ENCODE measurements around the gene LHFPL3. TPM values are rescaled to one million over a fixed set of nuclear protein-coding genes. Genes with fewer than 3 reads are reported as not detected.

Gene LHFPL3
- total RNA-seq, 1 experiment from 2014 or later = not detected

GRCh38 chr7:104357166-104357565 lies 28.8 kb downstream of the LHFPL3 start:
- intact Hi-C loops (cut with micrococcal nuclease; ENCODE audit: unreplicated experiment) = no loop called here
- no peak for DNase-seq (ENCODE audit: low spot score)
- no peak for TF ChIP-seq CTCF (conservative IDR thresholded peaks at IDR 0.05; ENCODE audit: low read depth, low read length)
- no peak for TF ChIP-seq EZH2 (IDR thresholded peaks at IDR 0.05; ENCODE audit: borderline replicate concordance, low read depth, low read length, poor library complexity, severe bottlenecking)
- no peak overlapping the region for H3K4me3 ChIP-seq (ENCODE audit: low read depth, low read length, poor library complexity, severe bottlenecking)
- ChIA-PET CTCF (no interaction called here), POLR2A (ENCODE audit: low non-redundant PET) (no interaction called here)
- H3K9me3 ChIP-seq (ENCODE audit: low read depth, low read length, poor library complexity, severe bottlenecking) = no peaks in the 10 kb centered on the region
- H3K4me1 ChIP-seq (ENCODE audit: insufficient read depth, low read length, poor library complexity, severe bottlenecking) = no peaks in the 10 kb centered on the region
- H3K36me3 ChIP-seq (ENCODE audit: insufficient read depth, low read length, poor library complexity, severe bottlenecking) = no peaks in the 10 kb centered on the region
- no peak overlapping the region for H3K27ac ChIP-seq (ENCODE audit: low read depth, low read length, poor library complexity, severe bottlenecking)
- BruUV-seq (replicated peaks) = no TSS peak
- peaks cover 60% of the 10 kb centered on the region for H3K27me3 ChIP-seq (replicated peaks; ENCODE audit: insufficient read depth, low read depth, low read length, poor library complexity)

GRCh38 chr7:104358446-104359132 lies 30.2 kb downstream of the LHFPL3 start:
- H3K36me3 ChIP-seq (ENCODE audit: insufficient read depth, low read length, poor library complexity, severe bottlenecking) = no peaks in the 10 kb centered on the region
- POLR2A ChIA-PET (ENCODE audit: low non-redundant PET) = no interaction called here
- CTCF ChIA-PET = no interaction called here
- H3K9me3 ChIP-seq (ENCODE audit: low read depth, low read length, poor library complexity, severe bottlenecking) = no peaks in the 10 kb centered on the region
- H3K4me3 ChIP-seq (ENCODE audit: low read depth, low read length, poor library complexity, severe bottlenecking) = no peak overlapping the region
- no TSS peak for BruUV-seq (replicated peaks)
- intact Hi-C loops (cut with micrococcal nuclease; ENCODE audit: unreplicated experiment) = no loop called here
- no peak overlapping the region for H3K27ac ChIP-seq (ENCODE audit: low read depth, low read length, poor library complexity, severe bottlenecking)
- DNase-seq (ENCODE audit: low spot score) = no peak
- H3K4me1 ChIP-seq (ENCODE audit: insufficient read depth, low read length, poor library complexity, severe bottlenecking) = no peaks in the 10 kb centered on the region
- peaks cover 52% of the 10 kb centered on the region for H3K27me3 ChIP-seq (replicated peaks; ENCODE audit: insufficient read depth, low read depth, low read length, poor library complexity)
- TF ChIP-seq EZH2 (IDR thresholded peaks at IDR 0.05; ENCODE audit: borderline replicate concordance, low read depth, low read length, poor library complexity, severe bottlenecking) (no peak), CTCF (conservative IDR thresholded peaks at IDR 0.05; ENCODE audit: low read depth, low read length) (no peak)

- BruUV-seq (replicated peaks) = no TSS peak
- no peak for DNase-seq (ENCODE audit: low spot score)
- intact Hi-C loops (cut with micrococcal nuclease; ENCODE audit: unreplicated experiment) = no loop called here
- no peaks in the 10 kb centered on the region for H3K9me3 ChIP-seq (ENCODE audit: low read depth, low read length, poor library complexity, severe bottlenecking)
- no peaks in the 10 kb centered on the region for H3K36me3 ChIP-seq (ENCODE audit: insufficient read depth, low read length, poor library complexity, severe bottlenecking)
- H3K4me1 ChIP-seq (ENCODE audit: insufficient read depth, low read length, poor library complexity, severe bottlenecking) = no peaks in the 10 kb centered on the region
- TF ChIP-seq CTCF (conservative IDR thresholded peaks at IDR 0.05; ENCODE audit: low read depth, low read length) (no peak), EZH2 (IDR thresholded peaks at IDR 0.05; ENCODE audit: borderline replicate concordance, low read depth, low read length, poor library complexity, severe bottlenecking) (no peak)
- CTCF ChIA-PET = no interaction called here
- POLR2A ChIA-PET (ENCODE audit: low non-redundant PET) = no interaction called here
- H3K27ac ChIP-seq (ENCODE audit: low read depth, low read length, poor library complexity, severe bottlenecking) = no peak overlapping the region
- no peak overlapping the region for H3K4me3 ChIP-seq (ENCODE audit: low read depth, low read length, poor library complexity, severe bottlenecking)
- H3K27me3 ChIP-seq (replicated peaks; ENCODE audit: insufficient read depth, low read depth, low read length, poor library complexity) = peaks cover 49% of the 10 kb centered on the region
These were observed 34.4 kb downstream of the LHFPL3 start for GRCh38 chr7:104362756-104363155.

Measured in A673 (cell line).